AG04450 (cell line): ENCODE results near the gene UPK3BL2. TPM values are rescaled to one million over a fixed set of nuclear protein-coding genes. Genes with fewer than 3 reads are reported as not detected.
A peak's percentile ranks its signal among the peaks of the same experiment; 100 is the strongest.
"Not testable (repeated sequence)": the region's sequence is repeated elsewhere in the genome, so short reads cannot be mapped to it uniquely, and the experiment has no call there.

Experiments used
- CTCF ChIA-PET: fragments of 300-600, 350-600 bp; formaldehyde crosslinking; extraction: SDS; loops from one replicate; lab custom pipeline; 2022; ENCODE audit warnings: antibody characterized with exemption, inconsistent platforms; lab: Charles Lee
- POLR2A ChIA-PET: fragments of 350-600 bp; formaldehyde crosslinking; extraction: SDS; loops from one replicate; lab custom pipeline; 2021; ENCODE audit warnings: antibody characterized with exemption, inconsistent platforms; lab: Yijun Ruan, JAX
- DNase-seq: peaks from one replicate; pipeline ENCODE4 v3.0.0-alpha.2; 2011; ENCODE audit warnings: low read depth, low spot score
- H3K27ac ChIP-seq: one replicate; pipeline ENCODE4 v1.5.1; 2012; ENCODE audit warnings: low read depth, low read length, control low read depth
- H3K27me3 ChIP-seq: one replicate; pipeline ENCODE4 v1.6.0; 2012; ENCODE audit warnings: low read length; ENCODE audit not compliant: control insufficient read depth, insufficient read depth
- H3K4me3 ChIP-seq: 2 replicates; pipeline ENCODE4 v1.5.1; 2011; ENCODE audit warnings: mild to moderate bottlenecking, low read depth, low read length, control low read depth
- H3K9me3 ChIP-seq: 2 replicates; pipeline ENCODE4 v1.5.1; 2012; ENCODE audit warnings: low read length; ENCODE audit not compliant: control insufficient read depth, insufficient read depth
- polyA plus RNA-seq: library from polyadenylated mRNA; depleted of rRNA; stranded (reverse); fragments of >200 nt; gene quantifications from 2 replicates; pipeline ENCODE4 v1.2.3, GENCODE V29; 2011
- TF ChIP-seq, protein P1 (sequence below): IDR thresholded peaks from 2 replicates; pipeline ENCODE4 v1.5.1; 2011; ENCODE audit warnings: low read depth, low read length, control low read depth, inconsistent platforms

Gene UPK3BL2
- polyA plus RNA-seq, 1 experiment = 1.8 TPM

DNA sequence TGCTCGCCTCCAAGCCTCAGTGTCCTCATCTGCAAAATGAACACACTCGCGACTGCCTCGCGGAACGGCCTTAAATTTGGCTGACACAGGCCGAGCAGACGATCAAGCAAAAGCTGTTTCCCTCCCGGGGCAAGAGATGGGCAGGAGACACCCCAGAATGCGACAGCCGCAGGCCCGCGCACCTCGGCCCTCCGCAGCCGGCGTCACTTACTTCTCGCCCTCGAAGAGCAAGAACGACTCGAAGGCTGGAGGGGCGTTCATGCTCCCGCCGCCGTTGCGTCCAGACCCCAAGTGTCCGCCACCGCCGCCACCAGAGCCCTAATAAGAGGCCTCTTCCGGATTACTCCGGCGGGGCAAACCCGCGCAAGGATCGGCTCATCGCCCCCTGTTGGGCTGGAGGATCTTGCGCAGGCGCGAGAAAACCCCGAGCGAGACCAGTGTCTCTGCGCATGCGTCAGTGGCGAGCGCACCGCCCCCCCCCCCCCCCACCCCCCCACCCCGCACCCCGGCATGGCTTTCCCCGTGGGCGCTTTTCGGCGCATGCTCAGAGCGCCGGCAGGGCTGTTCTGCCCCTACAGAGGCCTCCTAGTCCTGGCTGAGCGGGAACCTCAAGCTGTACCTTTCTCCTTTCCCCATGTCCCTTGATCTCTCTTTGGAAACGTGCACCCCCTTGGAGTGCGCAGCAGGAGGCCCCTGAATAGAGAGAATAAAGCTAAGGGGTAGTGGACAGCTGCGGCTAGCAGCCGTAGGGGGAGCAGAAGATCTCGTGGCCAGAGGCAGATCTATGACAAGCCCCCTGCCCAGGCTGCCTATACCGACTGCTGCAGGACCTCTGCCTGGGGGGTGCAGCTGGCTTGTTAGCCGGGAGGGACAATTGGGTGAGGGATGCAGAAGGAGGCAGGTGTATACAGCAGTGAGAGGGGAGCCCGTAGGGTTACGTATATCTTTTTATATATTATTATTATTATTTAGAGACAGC, 29.1 kb upstream of the UPK3BL2 start, which contains the start of gene POLR2J3:
Gene POLR2J3 (minus strand): TSS at position 323 of the 979 bp plus-strand sequence. CDS start 62 bp downstream, at position 261.
- ChIA-PET POLR2A (interaction anchor here (0.6 kb wide), 1 partner anchor 494 kb away, joined by 6 read pairs; no protein-coding TSS in a partner anchor), CTCF (interaction anchor here (0.6 kb wide), 3 partner anchors 99 to 494 kb away, joined by 3 read pairs; no protein-coding TSS in a partner anchor)
- DNase-seq = peak; percentile 87
- H3K27me3 ChIP-seq, H3K27ac ChIP-seq, H3K9me3 ChIP-seq: not testable (repeated sequence)
- peak within 1 kb of the TSS; percentile 64 for H3K4me3 ChIP-seq
- TF ChIP-seq, protein P1, sequence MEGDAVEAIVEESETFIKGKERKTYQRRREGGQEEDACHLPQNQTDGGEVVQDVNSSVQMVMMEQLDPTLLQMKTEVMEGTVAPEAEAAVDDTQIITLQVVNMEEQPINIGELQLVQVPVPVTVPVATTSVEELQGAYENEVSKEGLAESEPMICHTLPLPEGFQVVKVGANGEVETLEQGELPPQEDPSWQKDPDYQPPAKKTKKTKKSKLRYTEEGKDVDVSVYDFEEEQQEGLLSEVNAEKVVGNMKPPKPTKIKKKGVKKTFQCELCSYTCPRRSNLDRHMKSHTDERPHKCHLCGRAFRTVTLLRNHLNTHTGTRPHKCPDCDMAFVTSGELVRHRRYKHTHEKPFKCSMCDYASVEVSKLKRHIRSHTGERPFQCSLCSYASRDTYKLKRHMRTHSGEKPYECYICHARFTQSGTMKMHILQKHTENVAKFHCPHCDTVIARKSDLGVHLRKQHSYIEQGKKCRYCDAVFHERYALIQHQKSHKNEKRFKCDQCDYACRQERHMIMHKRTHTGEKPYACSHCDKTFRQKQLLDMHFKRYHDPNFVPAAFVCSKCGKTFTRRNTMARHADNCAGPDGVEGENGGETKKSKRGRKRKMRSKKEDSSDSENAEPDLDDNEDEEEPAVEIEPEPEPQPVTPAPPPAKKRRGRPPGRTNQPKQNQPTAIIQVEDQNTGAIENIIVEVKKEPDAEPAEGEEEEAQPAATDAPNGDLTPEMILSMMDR = peak; percentile 58

DNA sequence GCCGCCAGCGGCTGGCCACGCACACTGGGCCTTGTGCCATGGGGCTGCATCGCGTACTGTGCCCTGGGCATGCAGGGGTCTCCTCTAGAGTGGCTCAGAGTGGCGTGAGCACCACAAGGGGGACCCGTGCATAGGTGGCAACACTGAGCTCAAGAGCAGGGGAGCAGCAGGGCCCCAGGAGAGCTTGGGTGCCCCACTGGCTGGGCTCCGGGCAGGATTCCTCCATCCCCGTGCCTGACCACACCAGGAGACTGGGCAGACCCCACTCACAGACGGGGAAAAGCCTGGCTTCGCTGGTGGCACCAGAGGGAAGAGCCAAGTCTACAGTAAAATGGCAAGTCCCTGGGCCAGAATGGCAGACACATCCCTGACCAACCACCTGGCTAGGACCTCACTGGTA, 25.1 kb upstream of the UPK3BL2 start:
- H3K27ac ChIP-seq, CTCF ChIA-PET, DNase-seq, POLR2A ChIA-PET, H3K27me3 ChIP-seq, H3K4me3 ChIP-seq, H3K9me3 ChIP-seq: not testable (repeated sequence)

DNA sequence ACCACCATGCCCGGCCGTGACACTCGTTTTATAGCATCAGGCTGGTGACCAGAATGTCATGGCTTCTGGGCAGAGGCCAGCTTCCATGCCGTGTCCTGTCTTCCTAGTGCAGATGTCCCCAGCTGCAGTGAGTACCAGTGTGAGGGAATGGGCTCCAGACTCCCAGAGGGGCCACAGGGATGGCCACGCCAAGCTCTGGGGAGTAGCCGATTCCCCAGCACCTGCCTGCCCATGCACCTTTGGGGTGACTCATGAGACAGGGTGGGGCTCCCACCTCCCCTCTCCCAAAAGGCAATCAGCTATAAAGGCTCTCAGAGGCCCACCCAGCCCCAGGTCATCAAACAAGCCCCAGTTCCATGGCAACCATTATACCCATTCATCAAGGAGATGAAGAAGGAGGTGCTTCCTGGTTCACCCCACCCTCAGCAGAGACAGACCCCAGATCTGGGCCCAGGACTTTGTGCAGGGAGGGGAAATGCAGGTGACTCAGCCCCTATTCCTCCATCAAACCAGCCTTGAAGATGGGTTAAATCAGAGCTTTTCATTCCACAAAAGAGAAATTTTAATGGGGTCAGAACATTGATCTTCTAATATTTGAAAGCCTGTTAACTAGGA, 7.4 kb upstream of the UPK3BL2 start, which contains the start of gene SPDYE2:
Gene SPDYE2 (plus strand): TSS at position 419 of the 615 bp plus-strand sequence. CDS start 2,030 bp downstream, outside the sequence.
- H3K4me3 ChIP-seq, H3K27ac ChIP-seq, H3K27me3 ChIP-seq, POLR2A ChIA-PET, H3K9me3 ChIP-seq, DNase-seq, CTCF ChIA-PET: not testable (repeated sequence)

DNA sequence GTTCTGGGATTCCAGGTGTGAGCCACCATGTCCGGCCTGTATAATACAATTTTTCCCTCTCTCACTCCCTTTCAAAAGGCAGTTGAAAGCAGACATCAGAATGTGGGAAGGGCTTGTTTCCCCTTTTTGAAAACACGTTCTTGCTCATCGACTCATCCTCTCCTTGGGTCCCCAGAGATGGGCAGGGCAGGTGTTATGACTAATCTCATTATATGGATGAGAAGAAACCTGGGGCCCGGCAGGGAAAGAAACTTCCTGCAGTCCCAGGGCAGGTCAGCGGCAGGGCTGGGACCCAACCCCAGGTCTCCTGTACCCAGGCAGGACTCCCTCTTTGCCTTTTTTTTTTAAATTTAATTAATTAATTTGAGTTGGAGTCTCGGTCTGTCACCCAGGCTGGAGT, 2.9 kb upstream of the UPK3BL2 start:
- CTCF ChIA-PET, POLR2A ChIA-PET, H3K27me3 ChIP-seq, H3K9me3 ChIP-seq, DNase-seq, H3K4me3 ChIP-seq, H3K27ac ChIP-seq: not testable (repeated sequence)

DNA sequence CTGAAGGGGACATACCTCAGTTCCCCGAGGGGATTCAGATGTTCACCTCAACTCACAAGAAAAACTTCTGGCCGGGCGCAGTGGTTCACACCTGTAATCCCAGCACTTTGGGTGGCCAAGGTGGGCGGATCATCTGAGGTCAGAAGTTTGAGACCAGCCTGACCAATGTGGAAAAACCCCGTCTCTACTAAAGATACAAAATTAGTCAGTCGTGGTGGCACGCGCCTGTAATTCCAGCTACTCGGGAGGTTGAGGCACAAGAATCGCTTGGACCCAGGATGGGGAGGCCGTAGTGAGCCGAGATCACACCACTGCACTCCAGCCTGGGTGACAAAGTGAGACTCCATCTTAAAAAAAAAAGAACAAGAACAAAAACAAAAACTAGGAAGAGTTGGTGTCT, 1.8 kb upstream of the UPK3BL2 start:
- H3K27ac ChIP-seq, DNase-seq, POLR2A ChIA-PET, CTCF ChIA-PET, H3K9me3 ChIP-seq, H3K27me3 ChIP-seq, H3K4me3 ChIP-seq: not testable (repeated sequence)

DNA sequence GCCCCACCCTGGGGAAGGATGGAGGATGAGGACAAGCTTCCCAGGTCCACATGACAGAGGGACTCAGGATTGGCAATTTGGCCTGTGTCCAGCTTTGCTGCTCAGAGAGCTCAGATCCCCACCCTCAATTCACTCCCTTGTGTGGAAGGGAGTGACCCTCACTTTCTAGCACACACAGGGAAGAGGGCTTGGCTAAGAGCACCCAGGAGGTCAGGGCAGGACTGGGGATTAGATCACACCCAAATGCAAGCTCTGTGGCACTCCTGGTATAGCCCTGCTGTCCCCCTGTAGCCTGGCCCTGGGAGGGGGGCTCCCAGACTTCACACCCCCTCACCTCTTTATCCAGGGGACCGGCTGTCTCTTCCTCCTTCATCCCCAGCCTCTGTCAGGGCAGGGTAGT, 876 bp upstream of the UPK3BL2 start:
- CTCF ChIA-PET = not testable (repeated sequence)

DNA sequence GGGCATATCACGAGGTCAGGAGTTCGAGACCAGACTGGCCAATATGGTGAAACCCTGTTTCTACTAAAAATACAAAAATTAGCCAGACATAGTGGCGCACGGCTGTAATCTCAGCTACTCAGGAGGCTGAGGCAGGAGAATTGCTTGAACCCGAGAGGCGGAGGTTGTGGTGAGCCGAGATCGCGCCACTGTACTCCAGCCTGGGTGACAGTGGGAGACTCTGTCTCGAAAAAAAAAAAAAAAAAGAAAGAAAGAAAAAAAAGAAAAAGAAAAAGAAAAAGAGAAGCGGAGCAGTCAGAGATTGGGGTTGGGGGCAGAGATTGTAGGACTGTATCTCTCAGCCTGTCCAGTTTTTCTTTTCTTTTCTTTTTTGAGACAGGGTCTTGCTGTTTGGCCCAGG, 725 bp downstream of the UPK3BL2 start:
- POLR2A ChIA-PET, H3K27ac ChIP-seq, H3K4me3 ChIP-seq, H3K9me3 ChIP-seq, DNase-seq, H3K27me3 ChIP-seq, CTCF ChIA-PET: not testable (repeated sequence)

More for the DNA sequence above, 876 bp upstream of the UPK3BL2 start:
- POLR2A ChIA-PET, H3K27ac ChIP-seq, H3K27me3 ChIP-seq, DNase-seq, H3K4me3 ChIP-seq, H3K9me3 ChIP-seq: not testable (repeated sequence)

DNA sequence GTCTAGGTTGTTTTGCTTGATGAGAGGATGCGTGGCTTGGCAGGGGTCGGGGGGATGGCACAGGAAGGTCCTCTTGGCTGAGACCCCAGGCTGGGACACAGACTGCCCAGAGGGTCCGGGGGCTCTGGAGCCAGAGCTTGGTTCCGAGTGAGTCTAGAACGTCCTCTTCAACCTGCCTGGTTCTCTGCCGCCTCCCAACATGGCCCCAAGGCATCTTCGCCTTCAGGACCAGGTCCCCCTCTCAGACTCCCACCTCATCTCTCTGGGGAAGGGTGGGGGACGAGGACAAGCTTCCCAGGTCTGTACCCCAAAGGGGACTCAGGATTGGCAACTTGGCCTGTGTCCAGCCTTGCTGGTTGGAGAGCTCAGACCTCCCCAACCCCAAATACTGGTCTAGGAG, 1.4 kb downstream of the UPK3BL2 start:
- H3K27ac ChIP-seq, POLR2A ChIA-PET, H3K9me3 ChIP-seq, CTCF ChIA-PET, DNase-seq, H3K4me3 ChIP-seq, H3K27me3 ChIP-seq: not testable (repeated sequence)

DNA sequence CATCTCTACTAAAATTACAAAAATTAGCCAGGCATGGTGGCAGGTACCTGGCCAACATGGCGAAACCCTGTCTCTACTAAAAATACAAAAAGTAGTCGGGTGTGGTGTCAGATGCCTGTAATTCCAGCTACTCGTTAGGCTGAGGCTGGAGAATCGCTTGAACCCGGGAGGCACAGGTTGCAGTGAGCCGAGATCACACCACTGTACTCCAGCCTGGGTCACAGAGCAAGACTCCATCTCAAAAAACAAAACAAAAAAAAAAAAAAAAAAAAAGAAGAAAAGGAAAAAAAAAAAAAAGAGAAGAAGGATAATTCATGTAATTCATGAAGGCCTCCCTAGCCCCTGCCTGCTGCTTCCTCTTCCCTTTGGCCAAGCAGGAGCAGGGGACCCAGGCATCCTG, 2.9 kb downstream of the UPK3BL2 start:
- POLR2A ChIA-PET, DNase-seq, H3K27me3 ChIP-seq, H3K9me3 ChIP-seq, CTCF ChIA-PET, H3K27ac ChIP-seq, H3K4me3 ChIP-seq: not testable (repeated sequence)

DNA sequence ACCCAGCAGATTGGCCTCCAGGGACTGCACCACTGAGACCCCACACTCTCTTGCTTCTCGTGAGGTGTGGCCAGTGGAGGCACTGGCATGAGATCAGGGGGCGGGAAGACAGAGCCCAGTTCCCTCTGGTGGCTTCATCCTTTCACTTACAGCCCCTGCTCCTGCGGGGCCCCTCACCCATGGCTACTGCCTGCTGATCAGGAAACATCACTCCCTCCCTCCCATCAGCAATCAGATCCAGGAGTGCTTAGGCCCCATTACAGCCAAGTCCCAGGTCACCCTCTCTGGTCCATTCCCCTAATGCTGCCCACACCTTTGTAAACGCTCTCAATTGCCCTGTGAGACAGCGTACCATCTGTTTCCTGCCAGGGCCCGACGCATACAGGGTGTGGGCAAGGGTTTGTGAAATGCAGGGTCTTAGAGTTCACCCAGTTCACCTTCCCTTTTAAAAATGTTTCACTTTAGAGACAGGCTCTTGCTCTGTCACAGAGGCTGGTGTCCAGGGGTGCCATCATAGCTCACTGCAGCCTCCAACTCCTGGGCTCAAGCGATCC, 8.4 kb downstream of the UPK3BL2 start:
- H3K27ac ChIP-seq, H3K4me3 ChIP-seq, CTCF ChIA-PET, H3K27me3 ChIP-seq, POLR2A ChIA-PET, DNase-seq, H3K9me3 ChIP-seq: not testable (repeated sequence)
